Measurements from ENCODE around the gene ZNF232. TPM values are rescaled to one million over a fixed set of nuclear protein-coding genes. Genes with fewer than 3 reads are reported as not detected.
"Not testable (repeated sequence)": the region's sequence is repeated elsewhere in the genome, so short reads cannot be mapped to it uniquely, and the experiment has no call there.

Gene ZNF232
- total and polyA plus RNA-seq, 2 experiments from 2014 or later = 5.2 TPM

DNA sequence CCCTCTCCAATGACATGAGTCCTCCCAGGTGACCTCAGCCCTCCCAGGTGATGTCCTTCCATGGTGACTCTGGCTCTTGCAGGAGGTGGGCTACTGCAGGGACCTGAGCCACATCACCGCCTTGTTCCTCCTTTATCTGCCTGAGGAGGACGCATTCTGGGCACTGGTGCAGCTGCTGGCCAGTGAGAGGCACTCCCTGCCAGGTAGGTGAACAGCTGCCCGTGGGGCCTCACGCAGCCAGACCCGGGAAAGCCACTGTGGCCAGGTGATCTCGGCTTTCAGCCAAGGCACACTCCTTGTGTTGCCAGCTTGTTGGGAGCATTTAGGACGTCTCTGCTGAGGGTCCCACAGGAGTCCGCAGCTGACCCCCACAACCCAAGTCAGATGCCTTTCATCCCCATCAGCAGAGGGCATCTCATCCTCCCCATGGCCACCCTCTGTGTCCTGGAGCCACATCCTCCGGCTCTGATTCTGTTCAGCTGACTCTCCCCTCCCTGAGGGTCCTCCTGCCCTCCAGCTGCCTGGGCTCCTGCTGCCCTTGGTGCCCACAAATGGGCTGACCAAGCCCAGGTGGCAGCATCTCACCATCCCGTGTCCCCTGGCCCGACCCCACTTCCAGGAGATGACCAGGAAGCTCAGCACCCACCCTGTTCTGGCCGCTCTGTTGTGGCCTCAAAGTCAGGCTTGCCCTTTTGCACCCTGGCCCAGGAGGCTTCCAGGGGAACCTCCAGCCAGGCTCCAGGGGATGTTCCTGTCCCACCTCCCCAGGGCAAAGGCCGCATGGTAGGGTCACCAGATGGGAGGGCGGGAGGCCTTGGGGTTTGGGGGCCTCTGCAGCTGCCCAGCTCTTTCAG is 24.3 kb upstream of the ZNF232 start:
- DNase-seq = no peak

DNA sequence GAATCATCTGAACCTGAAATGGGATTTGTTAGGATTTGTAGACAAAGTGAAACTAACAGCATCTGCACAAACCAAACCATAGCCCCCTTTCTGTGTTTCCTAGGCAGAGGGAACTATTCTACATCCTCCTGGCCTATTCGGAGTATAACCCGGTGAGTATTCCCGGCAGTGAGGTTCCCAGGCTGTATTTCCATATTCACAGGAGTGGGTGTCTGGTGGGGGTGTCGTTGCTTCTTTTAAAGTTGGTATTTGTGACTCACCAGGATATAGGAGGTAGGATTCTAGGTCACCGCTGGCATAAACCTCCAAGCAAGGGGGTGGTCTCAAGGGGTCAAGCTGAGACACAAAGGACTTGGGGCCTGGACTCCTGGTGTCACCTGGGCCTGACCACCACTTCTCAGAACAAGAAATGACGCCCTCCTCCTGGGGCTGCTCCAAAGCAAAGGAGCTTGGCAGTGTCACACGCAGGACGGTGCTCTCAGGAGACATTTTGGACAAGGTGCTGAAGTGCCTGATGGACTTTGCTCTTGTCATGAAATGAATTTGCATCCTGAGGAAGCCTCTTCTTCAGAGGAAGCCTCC is 23.5 kb upstream of the ZNF232 start:
- DNase-seq; H3K27me3 ChIP-seq (replicated peaks; ENCODE audit: insufficient read depth); H3K4me3 ChIP-seq; H3K9me2 ChIP-seq (ENCODE audit: insufficient read depth); H2AFZ ChIP-seq; H3K79me2 ChIP-seq (ENCODE audit: insufficient read depth); H3K27ac ChIP-seq; H3K9ac ChIP-seq; H3K4me1 ChIP-seq (ENCODE audit: insufficient read depth); H4K20me1 ChIP-seq (ENCODE audit: insufficient read depth); H3F3A ChIP-seq (ENCODE audit: insufficient read depth); in situ Hi-C loops (cut with MboI); H3K9me3 ChIP-seq (ENCODE audit: low read depth); H3K4me2 ChIP-seq (ENCODE audit: unreplicated experiment); H3K36me3 ChIP-seq (ENCODE audit: low read depth): not testable (repeated sequence)
- WGBS, 2 experiments (ENCODE audit: low coverage in 1 of 2, low lambda C conversion rate in 2 of 2, missing lambda C conversion rate in 2 of 2) = 60 to 68% methylated on average over 8 of the region's 8 CpGs

More for the DNA sequence above, 24.3 kb upstream of the ZNF232 start:
- no peaks in the 10 kb centered on the region for H3F3A ChIP-seq (ENCODE audit: insufficient read depth)
- TF ChIP-seq EZH2 (IDR thresholded peaks at IDR 0.05; ENCODE audit: insufficient read depth, poor library complexity, severe bottlenecking) (no peak), EZH2phosphoT487 (IDR thresholded peaks at IDR 0.05; ENCODE audit: insufficient read depth, low read depth) (no peak)
- H3K27me3 ChIP-seq (replicated peaks; ENCODE audit: insufficient read depth) = no peaks in the 10 kb centered on the region
- no peaks in the 10 kb centered on the region for H3K9me3 ChIP-seq (ENCODE audit: low read depth)
- no peaks in the 10 kb centered on the region for H4K20me1 ChIP-seq (ENCODE audit: insufficient read depth)
- 63 to 66% methylated on average over 13 to 14 of the region's 14 CpGs for WGBS, 2 experiments (ENCODE audit: low coverage in 1 of 2, low lambda C conversion rate in 2 of 2, missing lambda C conversion rate in 2 of 2)
- H3K4me3 ChIP-seq = no peak overlapping the region
- H3K79me2 ChIP-seq (ENCODE audit: insufficient read depth) = no peaks in the 10 kb centered on the region
- H3K9ac ChIP-seq = no peak overlapping the region
- H3K27ac ChIP-seq = no peak overlapping the region
- no peaks in the 10 kb centered on the region for H3K36me3 ChIP-seq (ENCODE audit: low read depth)
- no peak overlapping the region for H2AFZ ChIP-seq
- in situ Hi-C loops (cut with MboI) = no loop called here
- no peaks in the 10 kb centered on the region for H3K9me2 ChIP-seq (ENCODE audit: insufficient read depth)
- no peak overlapping the region for H3K4me2 ChIP-seq (ENCODE audit: unreplicated experiment)
- no peaks in the 10 kb centered on the region for H3K4me1 ChIP-seq (ENCODE audit: insufficient read depth)

DNA sequence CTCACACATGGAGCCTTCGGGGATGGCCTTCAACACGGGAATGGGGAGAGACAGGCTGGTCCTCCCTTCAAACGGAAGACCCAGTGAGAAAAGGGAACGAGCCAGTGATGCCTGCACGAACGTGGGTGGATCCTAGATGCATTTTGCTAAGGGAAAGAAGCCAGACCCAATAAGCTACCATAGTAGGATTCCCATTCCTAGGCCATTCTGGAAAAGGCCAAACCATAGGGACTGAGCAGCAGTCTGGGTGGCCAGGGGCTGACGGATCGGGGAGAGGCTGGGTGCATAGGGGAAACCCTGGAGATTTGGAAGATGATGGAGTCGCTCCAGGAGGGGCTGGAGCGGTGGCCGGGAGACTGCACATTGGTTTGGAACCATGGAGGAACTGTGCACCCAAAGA is 22.9 kb upstream of the ZNF232 start:
- H3K79me2 ChIP-seq (ENCODE audit: insufficient read depth); H3K4me2 ChIP-seq (ENCODE audit: unreplicated experiment); H3K4me1 ChIP-seq (ENCODE audit: insufficient read depth); DNase-seq; H3K36me3 ChIP-seq (ENCODE audit: low read depth); in situ Hi-C loops (cut with MboI); H3F3A ChIP-seq (ENCODE audit: insufficient read depth); H3K27me3 ChIP-seq (replicated peaks; ENCODE audit: insufficient read depth); H3K4me3 ChIP-seq; H4K20me1 ChIP-seq (ENCODE audit: insufficient read depth); H3K27ac ChIP-seq; H3K9me2 ChIP-seq (ENCODE audit: insufficient read depth); H2AFZ ChIP-seq; H3K9me3 ChIP-seq (ENCODE audit: low read depth); H3K9ac ChIP-seq: not testable (repeated sequence)
- WGBS, 2 experiments (ENCODE audit: low coverage in 1 of 2, low lambda C conversion rate in 2 of 2, missing lambda C conversion rate in 2 of 2) = 78% methylated on average over 11 of the region's 11 CpGs

DNA sequence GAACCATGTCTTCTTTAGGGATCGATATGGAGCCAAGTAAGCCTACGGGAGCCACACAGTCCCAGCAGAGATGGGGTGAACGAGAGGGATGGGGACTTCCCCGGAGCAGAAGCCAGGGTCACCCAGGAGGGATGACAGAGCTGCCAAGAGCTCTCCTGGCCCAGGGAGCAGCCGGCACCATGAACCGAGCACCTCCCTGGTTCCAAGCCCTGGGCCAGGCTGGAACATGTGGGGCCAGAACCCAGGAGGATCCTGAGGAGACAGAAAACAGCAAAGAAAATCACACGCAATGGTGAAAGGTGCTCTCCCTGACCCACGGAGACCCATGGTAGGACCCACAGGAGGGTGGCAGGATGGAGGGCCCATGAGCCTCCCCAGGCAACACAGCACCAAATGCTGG is 22.3 kb upstream of the ZNF232 start:
- H3K79me2 ChIP-seq (ENCODE audit: insufficient read depth); H3K4me1 ChIP-seq (ENCODE audit: insufficient read depth); H3K4me3 ChIP-seq; H4K20me1 ChIP-seq (ENCODE audit: insufficient read depth); H3K36me3 ChIP-seq (ENCODE audit: low read depth); H3K4me2 ChIP-seq (ENCODE audit: unreplicated experiment); H3K9me3 ChIP-seq (ENCODE audit: low read depth); H3F3A ChIP-seq (ENCODE audit: insufficient read depth); in situ Hi-C loops (cut with MboI); H3K9me2 ChIP-seq (ENCODE audit: insufficient read depth); H2AFZ ChIP-seq; H3K27ac ChIP-seq; H3K27me3 ChIP-seq (replicated peaks; ENCODE audit: insufficient read depth); DNase-seq; H3K9ac ChIP-seq: not testable (repeated sequence)
- 58 to 74% methylated on average over 8 of the region's 8 CpGs for WGBS, 2 experiments (ENCODE audit: low coverage in 1 of 2, low lambda C conversion rate in 2 of 2, missing lambda C conversion rate in 2 of 2)

DNA sequence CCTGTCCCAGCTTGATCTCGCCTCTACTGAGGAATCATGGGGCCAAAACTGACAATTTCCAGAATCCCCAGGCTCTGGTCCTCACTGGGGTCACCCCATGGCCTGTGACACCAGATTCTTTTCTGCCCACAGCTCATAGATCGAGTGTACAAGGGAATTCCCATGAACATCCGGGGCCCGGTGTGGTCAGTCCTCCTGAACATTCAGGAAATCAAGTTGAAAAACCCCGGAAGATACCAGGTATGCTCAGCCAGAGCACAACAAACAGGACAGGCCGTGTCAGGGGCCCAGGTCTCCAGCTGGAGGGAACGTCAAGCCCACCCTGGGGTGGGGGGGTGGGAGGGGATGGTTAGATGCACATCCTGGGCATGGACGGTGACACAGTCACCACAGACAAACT is 21.6 kb upstream of the ZNF232 start:
- no peaks in the 10 kb centered on the region for H3K79me2 ChIP-seq (ENCODE audit: insufficient read depth)
- no peaks in the 10 kb centered on the region for H4K20me1 ChIP-seq (ENCODE audit: insufficient read depth)
- H3K9me3 ChIP-seq (ENCODE audit: low read depth) = no peaks in the 10 kb centered on the region
- no peak for DNase-seq
- no peak overlapping the region for H3K9ac ChIP-seq
- H3K4me3 ChIP-seq = no peak overlapping the region
- H3K36me3 ChIP-seq (ENCODE audit: low read depth) = no peaks in the 10 kb centered on the region
- in situ Hi-C loops (cut with MboI) = no loop called here
- no peaks in the 10 kb centered on the region for H3K4me1 ChIP-seq (ENCODE audit: insufficient read depth)
- TF ChIP-seq EZH2phosphoT487 (IDR thresholded peaks at IDR 0.05; ENCODE audit: insufficient read depth, low read depth) (no peak), EZH2 (IDR thresholded peaks at IDR 0.05; ENCODE audit: insufficient read depth, poor library complexity, severe bottlenecking) (no peak)
- no peak overlapping the region for H3K4me2 ChIP-seq (ENCODE audit: unreplicated experiment)
- H2AFZ ChIP-seq = no peak overlapping the region
- 57 to 71% methylated on average over 7 to 8 of the region's 8 CpGs for WGBS, 2 experiments (ENCODE audit: low coverage in 1 of 2, low lambda C conversion rate in 2 of 2, missing lambda C conversion rate in 2 of 2)
- no peaks in the 10 kb centered on the region for H3K9me2 ChIP-seq (ENCODE audit: insufficient read depth)
- no peak overlapping the region for H3K27ac ChIP-seq
- H3F3A ChIP-seq (ENCODE audit: insufficient read depth) = no peaks in the 10 kb centered on the region
- H3K27me3 ChIP-seq (replicated peaks; ENCODE audit: insufficient read depth) = no peaks in the 10 kb centered on the region

DNA sequence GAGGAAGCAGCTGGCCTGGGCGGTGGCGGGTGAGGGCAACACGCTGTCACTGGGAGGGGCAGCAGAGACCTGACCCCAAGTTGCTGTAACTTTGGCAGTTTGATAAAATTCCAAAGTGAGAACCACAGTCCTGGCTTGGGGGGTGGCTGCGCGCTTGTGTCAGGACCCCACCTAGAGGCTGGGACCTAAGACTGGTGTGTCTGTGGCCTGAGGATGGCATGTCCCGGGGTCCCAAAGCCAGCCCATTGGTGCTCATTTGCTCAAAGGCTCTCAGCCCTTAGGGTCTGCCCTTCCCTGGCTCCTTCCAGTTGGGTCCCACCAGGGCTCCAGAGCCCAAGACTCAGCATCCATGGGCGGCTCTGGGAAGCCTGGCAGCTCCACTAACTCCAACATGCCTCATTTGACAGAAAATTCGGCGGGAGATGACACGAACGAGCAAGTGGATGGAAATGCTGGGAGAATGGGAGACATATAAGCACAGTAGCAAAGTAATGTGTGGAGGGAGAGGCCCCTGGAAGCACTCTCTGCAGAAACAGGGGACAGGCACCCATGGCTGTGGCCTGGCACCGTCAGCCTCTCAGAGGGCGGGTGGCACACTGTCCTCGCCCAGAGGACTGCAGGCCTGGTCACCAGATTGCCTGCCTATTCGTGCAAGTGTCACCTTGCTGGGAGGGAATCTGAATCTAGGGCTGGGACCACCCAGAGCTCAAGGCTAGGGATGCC is 21.0 kb upstream of the ZNF232 start:
- H3K4me3 ChIP-seq; H3K9ac ChIP-seq; H3K9me2 ChIP-seq (ENCODE audit: insufficient read depth); H4K20me1 ChIP-seq (ENCODE audit: insufficient read depth); H3K4me2 ChIP-seq (ENCODE audit: unreplicated experiment); H3K27ac ChIP-seq; H3K4me1 ChIP-seq (ENCODE audit: insufficient read depth); H3K27me3 ChIP-seq (replicated peaks; ENCODE audit: insufficient read depth); H3K79me2 ChIP-seq (ENCODE audit: insufficient read depth); H2AFZ ChIP-seq; in situ Hi-C loops (cut with MboI); H3K9me3 ChIP-seq (ENCODE audit: low read depth); DNase-seq; H3F3A ChIP-seq (ENCODE audit: insufficient read depth); H3K36me3 ChIP-seq (ENCODE audit: low read depth): not testable (repeated sequence)
- 69 to 71% methylated on average over 15 of the region's 15 CpGs for WGBS, 2 experiments (ENCODE audit: low coverage in 1 of 2, low lambda C conversion rate in 2 of 2, missing lambda C conversion rate in 2 of 2)

All from GM23248 (cell line).